Loucy (cell line): Measurements from ENCODE around the gene C2CD4B.

Experiments
- CTCF ChIP-seq: fragments of 200-600 bp; sonication (generic); conservative IDR thresholded peaks from 2 replicates; pipeline ENCODE4 v1.5.1; 2014; ENCODE audit warnings: mild to moderate bottlenecking, antibody characterized with exemption, low read length
- EZH2phosphoT487 ChIP-seq: fragments of 200-600 bp; IDR thresholded peaks from 2 replicates; pipeline ENCODE4 v1.6.1; 2018; ENCODE audit warnings: antibody characterized with exemption, mild to moderate bottlenecking, moderate library complexity, borderline replicate concordance

GRCh38 chr15:62173215-62173614 lies 8.1 kb upstream of the C2CD4B start:
- TF ChIP-seq CTCF (no peak), EZH2phosphoT487 (no peak)
